ENCODE data around the gene RHBDD2. TPM values are rescaled to one million over a fixed set of nuclear protein-coding genes. Genes with fewer than 3 reads are reported as not detected.
"Not testable (repeated sequence)": the region's sequence is repeated elsewhere in the genome, so short reads cannot be mapped to it uniquely, and the experiment has no call there.

RHBDD2 gene
- 10 to 100 TPM; 38.1 to 39.1 TPM for total RNA-seq

GRCh38 chr7:75878769-75879611, at the start of gene RHBDD2:
Gene RHBDD2, plus strand, starts transcription at chr7:75879034. Its CDS starts 49 bp downstream, at chr7:75879083.
- CTCF ChIA-PET, result interaction anchor here (0.7 to 2.3 kb wide), 3 partner anchors 8 to 141 kb away, joined by 3 to 8 read pairs (median 7); no protein-coding TSS in a partner anchor
- POLR2A ChIA-PET, result interaction anchor here (0.9 to 1.0 kb wide), 2 partner anchors 36 to 113 kb away, joined by 3 to 5 read pairs; partner anchors contain the start of gene POR

DNA sequence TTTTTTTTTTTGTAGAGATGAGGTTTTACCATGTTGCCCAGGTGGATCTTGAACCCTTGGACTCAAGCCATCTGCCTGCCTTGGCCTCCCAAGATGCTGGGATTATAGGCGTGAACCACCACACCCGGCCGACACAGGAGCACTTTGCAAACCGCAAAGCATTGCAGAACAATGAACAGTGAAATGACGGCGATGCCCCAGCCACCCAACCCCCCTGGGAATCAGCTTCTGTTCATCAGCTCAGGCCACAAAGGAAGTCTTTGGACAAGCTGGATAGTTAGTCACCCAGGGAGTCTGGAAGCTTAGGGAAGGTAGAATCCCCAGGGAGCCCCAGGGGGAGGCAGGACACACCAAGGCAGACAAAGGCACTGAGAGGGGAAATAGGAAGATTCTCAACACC, 49.2 kb upstream of the RHBDD2 start:
- CTCF ChIA-PET, POLR2A ChIA-PET: not testable (repeated sequence)

GRCh38 chr7:75830978-75831377, 47.9 kb upstream of the RHBDD2 start:
- ChIA-PET CTCF (no interaction called here), POLR2A (no interaction called here)

DNA sequence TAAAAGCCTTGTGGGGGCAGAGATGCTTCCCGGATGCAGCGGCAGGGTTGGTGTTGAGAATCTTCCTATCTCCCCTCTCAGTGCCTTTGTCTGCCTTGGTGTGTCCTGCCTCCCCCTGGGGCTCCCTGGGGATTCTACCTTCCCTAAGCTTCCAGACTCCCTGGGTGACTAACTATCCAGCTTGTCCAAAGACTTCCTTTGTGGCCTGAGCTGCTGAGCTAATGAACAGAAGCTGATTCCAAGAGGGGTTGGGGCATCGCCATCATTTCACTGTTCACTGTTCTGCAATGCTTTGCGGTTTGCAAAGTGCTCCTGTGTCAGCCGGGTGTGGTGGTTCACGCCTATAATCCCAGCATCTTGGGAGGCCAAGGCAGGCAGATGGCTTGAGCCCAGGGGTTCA, 45.2 kb upstream of the RHBDD2 start:
- CTCF ChIA-PET, POLR2A ChIA-PET: not testable (repeated sequence)

- ChIA-PET CTCF (no interaction called here), POLR2A (no interaction called here)
Observed at GRCh38 chr7:75835688-75836285, 43.0 kb upstream of the RHBDD2 start.

GRCh38 chr7:75836798-75837197, 42.0 kb upstream of the RHBDD2 start:
- POLR2A ChIA-PET, result no interaction called here
- CTCF ChIA-PET, result no interaction called here

DNA sequence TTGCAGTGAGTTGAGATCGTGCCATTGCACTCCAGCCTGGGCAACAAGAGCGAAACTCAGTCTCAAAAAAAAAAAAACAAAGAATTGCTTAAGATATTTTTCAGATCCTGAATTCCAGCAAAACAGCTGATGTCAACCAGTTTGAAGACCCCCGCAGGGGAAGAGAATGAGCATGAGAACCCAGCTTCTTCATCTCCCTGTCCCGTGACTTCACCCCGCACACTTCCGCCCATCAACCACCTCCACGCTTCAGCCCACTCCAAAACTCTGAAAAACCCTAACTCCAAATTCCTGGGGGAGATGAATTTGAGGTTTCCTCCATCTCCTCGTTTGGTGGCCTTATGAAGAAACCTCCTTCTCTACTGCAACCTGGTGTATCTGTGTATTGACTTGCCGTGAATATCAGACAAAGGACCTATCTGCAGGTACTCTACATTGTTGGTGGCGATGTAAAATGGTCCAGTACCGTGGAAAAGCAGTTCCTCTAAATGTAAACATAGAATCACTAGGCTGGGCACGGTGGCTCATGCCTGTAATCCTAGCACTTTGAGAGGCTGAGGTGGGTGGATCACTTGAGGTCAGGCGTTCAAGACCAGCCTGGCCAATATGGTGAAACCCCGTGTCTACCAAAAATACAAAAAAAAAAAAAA, 40.4 kb upstream of the RHBDD2 start:
- CTCF ChIA-PET, result interaction anchor here (0.6 kb wide), 1 partner anchor 99 kb away, joined by 3 read pairs; no protein-coding TSS in a partner anchor
- POLR2A ChIA-PET, result interaction anchor here (0.7 kb wide), 1 partner anchor 210 kb away, joined by 3 read pairs; the partner anchor contains the start of gene MDH2

- POLR2A ChIA-PET, result no interaction called here
Observed at GRCh38 chr7:75840029-75840428, 38.8 kb upstream of the RHBDD2 start.

DNA sequence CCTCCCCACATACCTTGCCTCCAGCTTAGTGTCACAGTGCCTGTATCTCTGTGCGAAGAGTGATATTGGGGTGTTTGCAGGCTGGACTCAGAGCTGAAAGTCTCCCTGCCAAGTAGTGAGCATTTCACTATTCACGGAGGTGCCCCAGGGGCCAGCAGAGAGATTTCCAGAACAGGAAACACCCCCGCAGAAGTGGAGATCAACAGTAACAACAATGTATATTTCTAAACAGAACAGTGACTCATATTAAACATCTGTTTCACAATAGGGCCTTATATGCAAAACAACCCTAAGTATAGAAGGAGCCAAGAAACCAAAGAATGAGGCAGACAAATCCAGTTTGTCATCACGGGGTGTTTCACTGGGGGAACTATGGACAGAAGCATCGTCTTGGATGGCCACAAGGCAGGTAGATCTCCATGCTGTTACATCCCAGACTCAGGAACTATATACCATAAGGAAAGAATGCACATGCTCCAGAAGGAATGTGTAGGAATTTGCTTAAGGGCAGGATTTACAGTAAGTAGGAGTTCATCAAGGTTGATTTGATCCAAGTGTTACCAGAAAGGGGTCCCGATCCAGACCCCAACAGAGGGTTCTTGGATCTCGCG, 35.9 kb upstream of the RHBDD2 start:
- ChIA-PET CTCF (interaction anchor here (0.7 to 1.6 kb wide), 2 partner anchors 11 to 177 kb away, joined by 3 to 4 read pairs; no protein-coding TSS in a partner anchor), POLR2A (no interaction called here)

More at GRCh38 chr7:75840029-75840428, 38.8 kb upstream of the RHBDD2 start:
- CTCF ChIA-PET, result no interaction called here

GRCh38 chr7:75843613-75844116, 35.2 kb upstream of the RHBDD2 start:
- ChIA-PET CTCF (no interaction called here), POLR2A (no interaction called here)

GRCh38 chr7:75844158-75844557, 34.7 kb upstream of the RHBDD2 start:
- ChIA-PET POLR2A (no interaction called here), CTCF (no interaction called here)

- CTCF ChIA-PET, POLR2A ChIA-PET: not testable (repeated sequence)
Observed at GRCh38 chr7:75845132-75845531, 33.7 kb upstream of the RHBDD2 start.

DNA sequence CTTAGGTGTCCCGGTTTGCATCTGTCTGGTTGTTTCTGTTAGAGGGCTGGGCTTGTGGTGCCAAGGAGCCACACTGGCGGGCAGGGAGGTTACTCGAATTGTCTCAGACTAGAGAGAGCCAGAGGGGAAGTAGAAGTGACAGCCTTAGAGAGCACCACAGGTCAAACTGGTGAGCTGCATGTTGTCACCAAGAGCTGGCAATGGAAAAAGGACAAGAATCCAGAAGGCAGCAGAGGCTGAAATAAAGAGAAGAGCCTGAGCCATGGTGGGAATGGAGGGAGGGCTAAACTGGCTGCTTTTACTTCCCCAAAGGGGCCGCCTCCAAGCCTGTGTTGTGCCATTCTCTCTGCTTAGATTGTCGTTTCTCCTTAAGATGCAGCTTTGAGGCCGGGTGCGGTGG, 31.1 kb upstream of the RHBDD2 start:
- POLR2A ChIA-PET, result no interaction called here
- CTCF ChIA-PET, result interaction anchor here (1.1 kb wide), 1 partner anchor 19 kb away, joined by 3 read pairs; no protein-coding TSS in a partner anchor

DNA sequence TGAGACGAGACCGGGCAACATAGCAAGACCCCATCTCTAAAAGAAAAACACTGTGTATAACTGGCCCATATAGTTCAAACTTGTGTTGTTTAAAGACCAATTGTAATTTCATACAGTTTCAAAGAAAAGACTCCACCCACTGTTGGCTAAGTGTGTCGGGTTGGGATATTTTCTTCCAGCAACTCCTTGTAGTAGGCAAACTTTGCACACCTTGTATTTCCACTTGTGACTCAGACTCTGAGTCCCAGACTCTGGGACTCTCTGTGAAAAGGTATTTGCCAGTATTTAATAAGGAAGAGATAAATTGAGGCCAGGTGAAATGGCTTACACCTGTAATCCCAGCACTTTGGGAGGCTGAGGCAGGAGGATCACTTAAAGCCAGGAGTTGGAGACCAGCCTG, 29.3 kb upstream of the RHBDD2 start:
- ChIA-PET POLR2A (no interaction called here), CTCF (no interaction called here)

- POLR2A ChIA-PET, result no interaction called here
- CTCF ChIA-PET, result no interaction called here
Observed at GRCh38 chr7:75850235-75850634, 28.6 kb upstream of the RHBDD2 start.

GRCh38 chr7:75854233-75854632, 24.6 kb upstream of the RHBDD2 start:
- CTCF ChIA-PET, result interaction anchor here (0.7 kb wide), 1 partner anchor 11 kb away, joined by 3 read pairs; no protein-coding TSS in a partner anchor
- POLR2A ChIA-PET, result no interaction called here

DNA sequence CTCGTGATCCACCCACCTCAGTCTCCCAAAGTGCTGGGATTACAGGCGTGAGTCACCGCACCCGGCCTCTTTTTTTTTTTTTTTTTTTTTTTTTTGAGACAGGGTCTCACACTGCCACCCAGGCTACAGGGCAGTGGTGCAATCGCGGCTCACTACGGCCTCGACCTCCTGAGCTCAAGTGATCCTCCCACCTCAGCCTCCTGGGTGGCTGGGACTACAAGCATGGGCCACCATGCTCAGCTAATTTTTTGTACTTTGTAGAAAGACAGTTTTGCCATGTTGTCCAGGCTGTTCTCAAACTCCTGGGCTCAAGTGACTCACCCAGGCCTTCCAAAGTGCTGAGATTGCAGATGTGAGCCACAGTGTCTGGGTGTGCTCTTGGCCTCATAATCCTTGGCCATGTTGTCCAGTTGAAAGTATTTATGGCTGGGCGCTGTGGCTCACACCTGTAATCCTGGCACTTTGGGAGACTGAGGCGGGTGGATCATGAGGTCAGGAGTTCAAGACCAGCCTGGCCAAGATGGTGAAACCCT, 24.0 kb upstream of the RHBDD2 start:
- CTCF ChIA-PET, result interaction anchor here (0.7 kb wide), 1 partner anchor 12 kb away, joined by 3 read pairs; no protein-coding TSS in a partner anchor
- POLR2A ChIA-PET, result not testable (repeated sequence)

GRCh38 chr7:75856536-75856935, 22.3 kb upstream of the RHBDD2 start:
- ChIA-PET CTCF (no interaction called here), POLR2A (no interaction called here)

GRCh38 chr7:75858410-75858809, 20.4 kb upstream of the RHBDD2 start:
- ChIA-PET CTCF (no interaction called here), POLR2A (no interaction called here)

DNA sequence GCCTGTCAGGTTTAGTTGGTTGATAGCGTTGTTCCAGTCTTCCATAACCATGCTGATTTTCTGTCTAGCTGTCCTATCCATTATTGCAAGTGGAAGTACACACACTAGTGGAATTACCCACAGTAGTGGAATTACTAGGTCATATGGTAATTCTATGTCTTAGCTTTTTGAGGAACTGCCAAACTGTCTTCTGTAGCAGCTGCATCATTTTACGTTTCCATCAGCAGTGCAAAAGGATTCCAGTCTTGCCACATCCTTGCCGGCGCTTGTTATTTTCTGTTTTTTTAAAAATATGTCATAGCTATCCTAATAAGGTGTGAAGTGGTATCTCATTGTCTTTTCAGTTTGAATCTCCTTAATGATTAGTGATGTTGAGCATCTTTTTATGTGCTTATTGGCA, 17.2 kb upstream of the RHBDD2 start:
- POLR2A ChIA-PET, result no interaction called here
- CTCF ChIA-PET, result no interaction called here
